ENCODE data around the gene CFAP99. TPM values are rescaled to one million over a fixed set of nuclear protein-coding genes. Genes with fewer than 3 reads are reported as not detected.

Gene CFAP99
- total and polyA plus RNA-seq, 2 donors from 2014 or later = 1.5 to 1.7 TPM

DNA sequence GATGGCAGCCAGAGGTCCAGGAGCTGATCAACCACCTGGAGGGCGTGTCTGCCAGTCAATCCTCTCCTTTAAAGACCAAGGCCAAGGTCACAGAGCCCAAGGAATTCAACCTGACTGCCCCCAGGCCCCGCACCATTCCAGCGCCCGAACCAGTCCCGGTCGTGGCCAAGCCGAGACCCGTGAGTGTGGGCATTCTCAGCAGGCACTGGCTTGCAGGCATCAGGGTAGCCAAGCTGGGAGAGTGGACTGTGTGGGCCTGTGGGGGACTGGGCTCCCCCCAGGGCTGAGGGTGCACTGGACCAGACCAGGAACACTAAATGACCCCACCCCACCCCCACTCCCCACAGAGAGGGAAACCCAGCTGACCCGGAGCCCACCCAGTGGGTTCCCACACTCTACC, 26.4 kb downstream of the CFAP99 start:
- TF ChIP-seq, protein P1, sequence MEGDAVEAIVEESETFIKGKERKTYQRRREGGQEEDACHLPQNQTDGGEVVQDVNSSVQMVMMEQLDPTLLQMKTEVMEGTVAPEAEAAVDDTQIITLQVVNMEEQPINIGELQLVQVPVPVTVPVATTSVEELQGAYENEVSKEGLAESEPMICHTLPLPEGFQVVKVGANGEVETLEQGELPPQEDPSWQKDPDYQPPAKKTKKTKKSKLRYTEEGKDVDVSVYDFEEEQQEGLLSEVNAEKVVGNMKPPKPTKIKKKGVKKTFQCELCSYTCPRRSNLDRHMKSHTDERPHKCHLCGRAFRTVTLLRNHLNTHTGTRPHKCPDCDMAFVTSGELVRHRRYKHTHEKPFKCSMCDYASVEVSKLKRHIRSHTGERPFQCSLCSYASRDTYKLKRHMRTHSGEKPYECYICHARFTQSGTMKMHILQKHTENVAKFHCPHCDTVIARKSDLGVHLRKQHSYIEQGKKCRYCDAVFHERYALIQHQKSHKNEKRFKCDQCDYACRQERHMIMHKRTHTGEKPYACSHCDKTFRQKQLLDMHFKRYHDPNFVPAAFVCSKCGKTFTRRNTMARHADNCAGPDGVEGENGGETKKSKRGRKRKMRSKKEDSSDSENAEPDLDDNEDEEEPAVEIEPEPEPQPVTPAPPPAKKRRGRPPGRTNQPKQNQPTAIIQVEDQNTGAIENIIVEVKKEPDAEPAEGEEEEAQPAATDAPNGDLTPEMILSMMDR (IDR thresholded peaks at IDR 0.05; ENCODE audit: borderline replicate concordance, extremely low read depth, insufficient read depth) = no peak
- intact Hi-C loops (cut with DNase I) = no loop called here
- H3K4me3 ChIP-seq (ENCODE audit: low read length in 3 of 3) = no peak overlapping the region
- DNase-seq = peak in 1 of 5 donors; percentile 44
- H3K27ac ChIP-seq (ENCODE audit: low read depth in 2 of 2, low read length in 2 of 2) = no peak overlapping the region
- H3K36me3 ChIP-seq (ENCODE audit: control insufficient read depth in 2 of 3, insufficient read depth in 3 of 3, low read length in 3 of 3) = no peaks in the 10 kb centered on the region
- H3K4me1 ChIP-seq (ENCODE audit: control insufficient read depth in 2 of 3, insufficient read depth in 2 of 3, low read depth in 1 of 3, low read length in 3 of 3) = no peaks in the 10 kb centered on the region
- FAIRE-seq = no peak
- H3K27me3 ChIP-seq (ENCODE audit: control insufficient read depth, insufficient read depth, low read length) = no peaks in the 10 kb centered on the region
- no peak overlapping the region for H3K9ac ChIP-seq (ENCODE audit: low read length in 3 of 3)
- no peaks in the 10 kb centered on the region for H3K9me3 ChIP-seq (ENCODE audit: control insufficient read depth in 2 of 3, insufficient read depth in 1 of 3, low read length in 3 of 3)

DNA sequence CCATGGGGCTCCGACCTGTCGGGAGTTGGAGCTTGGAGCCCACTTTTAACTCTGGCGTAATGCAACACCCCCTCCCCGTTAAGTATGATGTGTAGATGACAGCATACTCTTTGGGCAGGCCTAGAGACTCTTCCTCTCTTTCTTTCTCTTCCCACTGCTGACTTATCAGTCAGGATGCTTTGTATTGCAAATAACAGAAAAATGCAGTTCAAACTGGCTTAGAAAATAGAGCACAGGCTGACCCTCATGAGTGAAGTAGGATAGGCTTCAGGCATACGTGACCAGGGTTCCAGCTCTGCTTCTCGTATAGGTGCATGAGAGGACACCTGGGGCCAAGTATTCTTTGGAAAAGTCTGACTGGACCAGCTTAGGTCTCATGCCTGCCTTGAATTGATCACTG, 26.8 kb downstream of the CFAP99 start:
- no peaks in the 10 kb centered on the region for H3K4me1 ChIP-seq (ENCODE audit: control insufficient read depth in 2 of 3, insufficient read depth in 2 of 3, low read depth in 1 of 3, low read length in 3 of 3)
- H3K4me3 ChIP-seq (ENCODE audit: low read length in 3 of 3) = no peak overlapping the region
- DNase-seq (no peak), FAIRE-seq (no peak)
- TF ChIP-seq, protein P1 (IDR thresholded peaks at IDR 0.05; ENCODE audit: borderline replicate concordance, extremely low read depth, insufficient read depth) = no peak
- no peaks in the 10 kb centered on the region for H3K9me3 ChIP-seq (ENCODE audit: control insufficient read depth in 2 of 3, insufficient read depth in 1 of 3, low read length in 3 of 3)
- H3K36me3 ChIP-seq (ENCODE audit: control insufficient read depth in 2 of 3, insufficient read depth in 3 of 3, low read length in 3 of 3) = no peaks in the 10 kb centered on the region
- H3K9ac ChIP-seq (ENCODE audit: low read length in 3 of 3) = no peak overlapping the region
- intact Hi-C loops (cut with DNase I) = no loop called here
- H3K27ac ChIP-seq (ENCODE audit: low read depth in 2 of 2, low read length in 2 of 2) = no peak overlapping the region
- H3K27me3 ChIP-seq (ENCODE audit: control insufficient read depth, insufficient read depth, low read length) = no peaks in the 10 kb centered on the region

DNA sequence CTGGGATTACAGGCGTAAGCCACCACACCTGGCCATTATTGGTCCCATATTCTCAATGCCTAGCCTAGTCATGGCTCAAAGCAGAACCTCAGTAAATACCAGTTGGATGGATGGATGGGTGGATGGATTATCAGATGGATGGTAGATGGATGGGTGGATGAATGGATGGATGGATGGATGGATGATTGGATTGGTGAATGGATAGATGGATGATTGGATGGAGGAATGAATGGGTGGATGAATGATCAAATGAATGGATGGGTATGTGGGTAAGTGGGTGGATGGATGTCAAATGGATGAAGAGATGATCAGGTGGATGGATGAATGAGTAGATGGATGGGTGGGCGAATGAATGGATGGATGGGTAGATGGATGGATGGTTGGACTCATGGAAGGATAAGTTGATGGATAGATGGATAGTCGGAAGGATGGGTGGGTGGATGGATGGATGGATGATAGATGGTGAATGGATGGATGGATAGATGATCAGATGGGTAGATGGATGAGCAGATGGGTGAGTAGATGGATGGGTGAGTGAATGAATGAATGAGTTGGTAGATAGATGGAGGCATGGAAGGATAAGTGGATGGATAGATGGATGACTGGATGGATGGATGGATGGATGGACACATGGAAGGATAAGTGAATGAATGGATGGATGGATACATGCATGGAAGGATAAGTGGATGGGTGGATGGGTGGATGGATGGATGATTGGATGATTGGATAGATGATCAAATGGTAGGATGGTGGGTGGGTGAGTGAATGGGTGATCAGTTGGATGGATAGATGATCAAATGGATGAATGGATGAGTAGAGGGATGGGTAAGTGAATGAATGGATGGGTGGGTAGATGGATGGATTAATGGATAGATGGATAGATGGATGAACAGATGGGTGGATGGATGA, 28.2 kb downstream of the CFAP99 start:
- Histone ChIP-seq H3K36me3 (ENCODE audit: control insufficient read depth in 2 of 3, insufficient read depth in 3 of 3, low read length in 3 of 3) (no peaks in the 10 kb centered on the region), H3K27me3 (ENCODE audit: control insufficient read depth, insufficient read depth, low read length) (no peaks in the 10 kb centered on the region), H3K4me3 (ENCODE audit: low read length in 3 of 3) (no peak overlapping the region), H3K9ac (ENCODE audit: low read length in 3 of 3) (no peak overlapping the region), H3K4me1 (ENCODE audit: control insufficient read depth in 2 of 3, insufficient read depth in 2 of 3, low read depth in 1 of 3, low read length in 3 of 3) (no peaks in the 10 kb centered on the region), H3K27ac (ENCODE audit: low read depth in 2 of 2, low read length in 2 of 2) (no peak overlapping the region), H3K9me3 (ENCODE audit: control insufficient read depth in 2 of 3, insufficient read depth in 1 of 3, low read length in 3 of 3) (no peaks in the 10 kb centered on the region)
- intact Hi-C loops (cut with DNase I) = no loop called here
- TF ChIP-seq, protein P1 (IDR thresholded peaks at IDR 0.05; ENCODE audit: borderline replicate concordance, extremely low read depth, insufficient read depth) = no peak
- no peak for FAIRE-seq
- no peak for DNase-seq
